HEK293 (cell line): Measurements from ENCODE around the gene TSPAN17.

Source experiments
- CTCF ChIA-PET: fragments of 350-600 bp; formaldehyde crosslinking; extraction: SDS; loops from one replicate; lab custom pipeline; 2021; ENCODE audit warnings: antibody characterized with exemption; lab: Yijun Ruan, JAX
- POLR2A ChIA-PET: fragments of 300-600 bp; formaldehyde crosslinking; extraction: SDS; loops from one replicate; lab custom pipeline; 2020; ENCODE audit warnings: antibody characterized with exemption, inconsistent platforms; lab: Yijun Ruan, JAX
- H3K27ac ChIP-seq: fragments of 200-500 bp; sonication (Bioruptor generic); 2 replicates; pipeline ENCODE4 v1.5.1; 2014; ENCODE audit warnings: low read depth, low read length, control low read depth, inconsistent platforms; ENCODE audit errors: extremely low read depth
- H3K36me3 ChIP-seq, 2 experiments: fragments of 200-500 bp in 1 of 2; sonication (Bioruptor generic) in 1 of 2; 1 replicate in 1 of 2; 2 replicates in 1 of 2; pipeline ENCODE4 v1.5.1; 2014 to 2017; ENCODE audit warnings: inconsistent platforms in 2 of 2, low read length in 2 of 2; ENCODE audit not compliant: control insufficient read depth in 2 of 2, insufficient read depth in 1 of 2
- H3K4me1 ChIP-seq: fragments of 200-500 bp; sonication (Bioruptor generic); 2 replicates; pipeline ENCODE4 v1.5.1; 2014; ENCODE audit warnings: mild to moderate bottlenecking, low read length, inconsistent platforms; ENCODE audit not compliant: control insufficient read depth, insufficient read depth
- H3K4me3 ChIP-seq: 2 replicates; pipeline ENCODE4 v1.5.1; 2011; ENCODE audit warnings: low read depth, mild to moderate bottlenecking, control low read depth, low read length, moderate library complexity
- H3K9me3 ChIP-seq: fragments of 200-500 bp; sonication (Bioruptor generic); 2 replicates; pipeline ENCODE4 v1.5.1; 2014; ENCODE audit warnings: low read depth, low read length, inconsistent platforms; ENCODE audit not compliant: control insufficient read depth, insufficient read depth
- ATF2 ChIP-seq: fragments of 450-650 bp; formaldehyde crosslinking; IDR thresholded peaks from 2 replicates; pipeline ENCODE4 v1.5.1; 2016; ENCODE audit warnings: missing biosample characterization, missing genetic modification characterization, low read depth
- EGR2 ChIP-seq: fragments of 450-650 bp; formaldehyde crosslinking; IDR thresholded peaks from 2 replicates; pipeline ENCODE4 v1.5.1; 2016; ENCODE audit warnings: low read depth, missing biosample characterization, missing genetic modification characterization
- HOXA7 ChIP-seq: sonication (generic); formaldehyde crosslinking; IDR thresholded peaks from 2 replicates; pipeline ENCODE4 v1.8.1; 2022; ENCODE audit warnings: missing genetic modification reagents, borderline replicate concordance
- PRDM6 ChIP-seq: fragments of 450-650 bp; formaldehyde crosslinking; IDR thresholded peaks from 2 replicates; pipeline ENCODE4 v1.5.1; 2017; ENCODE audit warnings: missing biosample characterization, missing genetic modification characterization
- ZBTB17 ChIP-seq: fragments of 450-650 bp; formaldehyde crosslinking; IDR thresholded peaks from 2 replicates; pipeline ENCODE4 v1.5.1; 2016; ENCODE audit warnings: missing biosample characterization, missing genetic modification characterization
- ZFHX2 ChIP-seq: fragments of 450-650 bp; formaldehyde crosslinking; conservative IDR thresholded peaks from 2 replicates; pipeline ENCODE4 v1.5.1; 2016; ENCODE audit warnings: missing biosample characterization, missing genetic modification characterization
- ZIC2 ChIP-seq: fragments of 450-650 bp; formaldehyde crosslinking; IDR thresholded peaks from 2 replicates; pipeline ENCODE4 v1.5.1; 2016; ENCODE audit warnings: missing biosample characterization, missing genetic modification characterization
- ZNF155 ChIP-seq: fragments of 450-650 bp; formaldehyde crosslinking; IDR thresholded peaks from 2 replicates; pipeline ENCODE4 v1.5.1; 2016; ENCODE audit warnings: missing biosample characterization, missing genetic modification characterization
- ZNF280D ChIP-seq: fragments of 450-650 bp; formaldehyde crosslinking; IDR thresholded peaks from 2 replicates; pipeline ENCODE4 v1.5.1; 2016; ENCODE audit warnings: missing biosample characterization, missing genetic modification characterization
- ZNF366 ChIP-seq: fragments of 450-650 bp; formaldehyde crosslinking; conservative IDR thresholded peaks from 2 replicates; pipeline ENCODE4 v1.5.1; 2016; ENCODE audit warnings: missing biosample characterization, missing genetic modification characterization
- ZNF398 ChIP-seq: fragments of 450-650 bp; formaldehyde crosslinking; IDR thresholded peaks from 2 replicates; pipeline ENCODE4 v1.5.1; 2017; ENCODE audit warnings: missing biosample characterization, missing genetic modification characterization
- ZNF416 ChIP-seq: fragments of 450-650 bp; formaldehyde crosslinking; IDR thresholded peaks from 2 replicates; pipeline ENCODE4 v1.5.1; 2016; ENCODE audit warnings: missing biosample characterization, missing genetic modification characterization
- ZNF560 ChIP-seq: fragments of 450-650 bp; formaldehyde crosslinking; IDR thresholded peaks from 2 replicates; pipeline ENCODE4 v1.5.1; 2017; ENCODE audit warnings: missing biosample characterization, missing genetic modification characterization, borderline replicate concordance
- ZNF623 ChIP-seq: fragments of 450-650 bp; formaldehyde crosslinking; IDR thresholded peaks from 2 replicates; pipeline ENCODE4 v1.5.1; 2016; ENCODE audit warnings: missing biosample characterization, missing genetic modification characterization

TSPAN17 gene

GRCh38 chr5:176601901-176602482 is 45.3 kb upstream of the TSPAN17 start:
- TF ChIP-seq ZNF416 (tag by site-specific recombination) (no peak), ZIC2 (tag by site-specific recombination) (peak; percentile 35; the same call in 1 of the 2 replicates), ZNF560 (tag by site-specific recombination) (no peak), ZNF155 (tag by site-specific recombination) (no peak), ZBTB17 (tag by site-specific recombination) (no peak), ZNF280D (no peak), ZNF623 (tag by site-specific recombination) (no peak)
- Histone ChIP-seq H3K4me3 (no peak overlapping the region), H3K4me1 (no peaks in the 10 kb centered on the region), H3K9me3 (no peaks in the 10 kb centered on the region), H3K36me3 (peaks cover 0 to 7% of the 10 kb centered on the region in 2 experiments; a peak in 1 of 3 replicates), H3K27ac (no peak overlapping the region)
- POLR2A ChIA-PET, result no interaction called here
- CTCF ChIA-PET, result interaction anchor here (1.4 kb wide), 1 partner anchor 28 kb away, joined by 5 read pairs; no protein-coding TSS in a partner anchor

- H3K4me1 ChIP-seq, result no peaks in the 10 kb centered on the region
- ChIA-PET CTCF (interaction anchor here (1.1 kb wide), 1 partner anchor 57 kb away, joined by 4 read pairs; no protein-coding TSS in a partner anchor), POLR2A (no interaction called here)
- no peaks in the 10 kb centered on the region for H3K9me3 ChIP-seq
- no peak overlapping the region for H3K27ac ChIP-seq
- H3K4me3 ChIP-seq, result no peak overlapping the region
- TF ChIP-seq ZNF398 (tag by site-specific recombination) (peak; percentile 81), HOXA7 (CRISPR knock-in tag) (no peak), ATF2 (tag by site-specific recombination) (no peak), ZNF366 (tag by site-specific recombination) (no peak), ZFHX2 (0 out of 2 replicates have a peak, but pooled peaks have one; percentile 29), EGR2 (tag by site-specific recombination) (peak; percentile 81), PRDM6 (tag by site-specific recombination) (no peak)
- H3K36me3 ChIP-seq, result peaks cover 0 to 7% of the 10 kb centered on the region in 2 experiments; a peak in 1 of 3 replicates
Measured at GRCh38 chr5:176603091-176603490, 44.2 kb upstream of the TSPAN17 start.
